NCI-H345 treated with DMSO at 0.1 percent for 48 hours (cell line): ENCODE measurements around the gene KDELR1.

Source experiments
- DNase-seq: peaks from one replicate; lab custom pipeline; 2025; ENCODE audit not compliant: unreplicated experiment; lab: John Stamatoyannopoulos, UW

The KDELR1 gene

GRCh38 chr19:48342841-48343540 is 48.4 kb downstream of the KDELR1 start:
- no peak for DNase-seq

GRCh38 chr19:48342414-48342738 is 49.0 kb downstream of the KDELR1 start:
- DNase-seq: no peak

DNA sequence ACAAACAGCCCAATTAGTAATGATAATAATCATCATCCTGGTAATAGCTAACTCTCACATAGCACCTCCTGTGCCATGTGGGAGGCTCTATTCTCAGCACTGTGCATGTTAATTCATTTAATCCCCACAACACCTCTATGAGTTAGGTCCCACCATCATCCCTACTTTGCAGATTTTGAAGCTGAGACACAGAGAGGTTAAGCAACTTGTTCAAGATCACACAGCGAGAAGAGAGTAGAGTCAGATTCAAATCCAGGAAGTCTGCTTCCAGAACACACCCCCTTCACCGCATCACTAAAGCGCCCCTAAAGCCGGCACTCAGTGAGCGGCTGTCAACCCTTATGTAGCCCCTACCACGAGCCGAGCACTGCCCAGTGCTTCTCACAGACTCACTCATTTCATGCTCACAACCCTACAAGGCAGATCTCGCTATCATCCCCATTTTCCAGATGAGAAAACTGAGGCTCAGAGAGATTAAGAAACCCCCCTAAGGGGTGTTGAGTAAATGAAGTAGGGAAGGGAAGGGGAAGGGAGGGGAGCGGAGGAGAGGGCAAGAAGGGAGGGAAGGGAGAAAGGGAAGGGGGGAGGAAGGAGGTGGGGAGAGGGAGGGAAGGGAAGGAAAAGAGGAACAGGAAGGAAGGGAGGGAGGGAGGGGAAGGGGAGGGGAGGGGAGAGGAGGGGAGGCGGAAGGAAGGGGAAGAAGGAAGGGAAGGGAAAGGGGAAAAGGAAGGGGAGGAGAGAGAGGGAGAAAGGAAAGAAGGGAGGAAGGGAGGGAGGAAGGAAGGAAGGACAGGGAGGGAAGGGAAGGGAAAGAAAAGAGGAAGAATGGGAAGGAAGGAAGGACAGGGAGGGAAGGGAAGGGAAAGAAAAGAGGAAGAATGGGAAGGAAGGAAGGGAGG is 49.6 kb downstream of the KDELR1 start:
- no peak for DNase-seq

DNA sequence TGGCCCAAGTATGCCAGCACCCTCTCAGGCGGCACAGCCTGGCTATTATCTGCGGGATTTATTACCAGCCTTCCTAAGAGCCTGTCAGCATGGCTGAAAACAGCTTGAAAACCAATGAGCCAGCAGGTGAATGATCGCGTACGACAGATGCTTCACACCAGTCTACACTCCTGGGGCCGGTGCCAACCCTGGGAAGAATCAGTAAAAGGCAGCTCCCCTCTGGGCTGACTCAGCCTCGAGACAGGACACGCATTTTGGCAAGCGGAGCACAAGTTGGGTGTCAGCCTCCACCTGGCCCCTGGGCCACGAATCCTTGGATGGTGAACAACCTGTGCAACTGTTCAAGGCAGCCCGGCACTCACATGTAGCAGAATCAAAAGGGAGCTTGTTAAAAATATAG is 50.4 kb downstream of the KDELR1 start:
- DNase-seq: no peak

DNA sequence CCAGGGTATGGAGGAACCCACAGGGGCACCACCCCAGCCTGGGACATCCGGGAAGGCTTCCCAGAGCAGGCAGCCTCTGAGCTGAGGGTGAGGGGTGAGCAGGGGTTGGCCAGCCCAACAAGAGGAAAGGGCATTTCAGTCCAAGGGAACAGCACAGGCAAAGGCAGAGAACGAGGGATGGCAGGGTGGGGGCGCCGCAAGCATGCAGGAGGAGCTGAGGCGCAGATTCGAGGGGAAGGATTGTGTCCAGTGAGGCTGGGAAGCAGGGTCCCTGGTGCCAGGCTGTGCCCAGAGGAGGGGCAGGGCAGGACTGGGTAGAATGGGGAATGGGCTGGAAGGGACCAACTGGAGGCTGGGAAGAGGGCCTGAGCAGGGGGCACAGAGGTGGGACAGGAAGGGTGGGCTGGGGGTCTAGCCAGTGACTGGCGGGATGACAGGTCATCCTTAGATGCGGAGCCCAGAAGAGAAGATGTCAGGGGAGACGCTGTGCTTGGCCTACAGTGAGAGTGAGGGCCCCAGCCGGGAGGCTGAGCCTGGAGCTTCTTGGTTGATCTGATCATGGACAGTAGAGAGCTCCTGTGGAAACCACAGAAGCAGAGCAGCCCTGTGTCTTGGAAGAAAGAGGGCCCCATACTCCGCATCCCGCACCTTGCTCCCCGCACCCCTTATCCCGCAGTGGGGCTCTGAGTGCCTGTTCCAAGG is 52.4 kb downstream of the KDELR1 start:
- no peak for DNase-seq

GRCh38 chr19:48338253-48338755 is 53.0 kb downstream of the KDELR1 start:
- DNase-seq: no peak

- DNase-seq: peak; percentile 69
These were observed 57.6 kb downstream of the KDELR1 start for GRCh38 chr19:48333467-48334384.

GRCh38 chr19:48332662-48333466 is 58.5 kb downstream of the KDELR1 start:
- peak; percentile 99 for DNase-seq
